Right lobe of liver (tissue), 6 donors: ENCODE measurements around the gene CRYBA4. TPM values are rescaled to one million over a fixed set of nuclear protein-coding genes. Genes with fewer than 3 reads are reported as not detected.

Experiments
- ATAC-seq, 4 donors: fragments of 200-7000 bp; cut with Tn5 transposase; one replicate each; pipeline ENCODE4 v1.9.1; 2020; ENCODE audit warnings: mild to moderate bottlenecking in 4 of 4, moderate library complexity in 4 of 4
- DNase-seq, 3 donors: peaks; one replicate each; pipeline ENCODE4 v3.0.0-alpha.2; 2020
- H3K27ac ChIP-seq, 3 donors: fragments of 200-600 bp; one replicate each; pipeline ENCODE4 v1.8.0; 2022
- H3K27me3 ChIP-seq, 2 donors: fragments of 200-600 bp; one replicate each; pipeline ENCODE4 v1.8.0; 2022
- H3K36me3 ChIP-seq, 4 donors: fragments of 200-600 bp; sonication (generic) in 1 of 4; one replicate each; pipeline versions ENCODE4 v1.5.1 to v1.8.0; 2017 to 2022; ENCODE audit warnings: control low read depth in 1 of 4
- H3K4me1 ChIP-seq, 4 donors: fragments of 200-600 bp; sonication (generic) in 1 of 4; one replicate each; pipeline versions ENCODE4 v1.5.1 to v1.8.0; 2017 to 2022; ENCODE audit warnings: control low read depth in 1 of 4
- H3K4me3 ChIP-seq, 3 donors: fragments of 200-600 bp; one replicate each; pipeline ENCODE4 v1.8.0; 2022
- H3K9me3 ChIP-seq, 4 donors: fragments of 200-600 bp; sonication (generic) in 1 of 4; one replicate each; pipeline versions ENCODE4 v1.5.1 to v1.8.0; 2017 to 2022; ENCODE audit warnings: control low read depth in 1 of 4
- CTCF ChIP-seq, 4 donors: fragments of 200-600 bp in 3 of 4; fragments of 450-650 bp in 1 of 4; IDR thresholded peaks; one replicate each; pipeline versions ENCODE4 v1.5.1 to v1.8.0; 2016 to 2022; ENCODE audit warnings: antibody characterized with exemption in 4 of 4, mild to moderate bottlenecking in 2 of 4
- POLR2A ChIP-seq: fragments of 450-650 bp; IDR thresholded peaks from one replicate; pipeline ENCODE4 v1.6.1; 2017; ENCODE audit warnings: antibody characterized with exemption, mild to moderate bottlenecking
- WGBS: methylation state at CpG from one replicate; pipeline ENCODE4 v1.1.6; 2018; ENCODE audit warnings: low coverage, low lambda C conversion rate; ENCODE audit not compliant: insufficient coverage; ENCODE audit errors: missing lambda C conversion rate; 5-methylcytosine and 5-hydroxymethylcytosine counted together
- intact Hi-C, 2 donors: fragments of 100-400 bp; cut with DNase I; formaldehyde crosslinking; loops; one replicate each; pipeline versions ENCODE4 v1.11.2 to v1.14.1; 2022
- total RNA-seq, 6 experiments: library from RNA; depleted of rRNA in 2 of 6; stranded (reverse); fragments of >200 nt in 2 of 6; fragmentation: NEBNext Ultra II Directional in 3 of 6; extraction: Animal tissue kit (Norgen Biotek cat#: 25700) in 3 of 6; gene quantifications; one replicate each; pipeline versions ENCODE4 v1.1.0 to v1.2.4, GENCODE V29; 2016 to 2023
- donor health status: DM: no; HTN: yes; CAD: no.
- donor health status: DM: no; HTN: no; CAD: no.
- donor health status: DM: no; HTN: no; CAD: no.
- donor health status: DM: no; HTN: yes; CAD: no.
- donor health status: DM: no; HTN: yes; CAD: no.

The CRYBA4 gene
- total RNA-seq, 6 experiments from 2014 or later = not detected

GRCh38 chr22:26618455-26618854, 3.3 kb upstream of the CRYBA4 start:
- Histone ChIP-seq H3K27ac (no peak overlapping the region), H3K36me3 (no peaks in the 10 kb centered on the region), H3K27me3 (no peaks in the 10 kb centered on the region), H3K4me1 (no peaks in the 10 kb centered on the region), H3K4me3 (no peak overlapping the region), H3K9me3 (no peaks in the 10 kb centered on the region)
- TF ChIP-seq POLR2A (no peak), CTCF (IDR thresholded peaks at IDR 0.05) (no peak)
- ATAC-seq = no peak
- intact Hi-C loops = no loop called here
- 40% methylated on average over 2 of the region's 8 CpGs for WGBS
- DNase-seq = no peak

- no peaks in the 10 kb centered on the region for H3K4me1 ChIP-seq
- no peak overlapping the region for H3K4me3 ChIP-seq
- no peaks in the 10 kb centered on the region for H3K36me3 ChIP-seq
- intact Hi-C loops = no loop called here
- TF ChIP-seq CTCF (IDR thresholded peaks at IDR 0.05) = no peak
- no peak for TF ChIP-seq POLR2A
- H3K27me3 ChIP-seq = no peaks in the 10 kb centered on the region
- no peaks in the 10 kb centered on the region for H3K9me3 ChIP-seq
- no peak overlapping the region for H3K27ac ChIP-seq
- DNase-seq = no peak
- ATAC-seq = no peak
- 57% methylated on average over 2 of the region's 6 CpGs for whole genome bisulfite sequencing
Observed at GRCh38 chr22:26619510-26619909, 2.3 kb upstream of the CRYBA4 start.

- Histone ChIP-seq H3K36me3 (no peaks in the 10 kb centered on the region), H3K9me3 (no peaks in the 10 kb centered on the region), H3K4me1 (no peaks in the 10 kb centered on the region), H3K27ac (no peak overlapping the region), H3K4me3 (no peak overlapping the region), H3K27me3 (no peaks in the 10 kb centered on the region)
- TF ChIP-seq POLR2A (no peak), CTCF (IDR thresholded peaks at IDR 0.05) (no peak)
- no peak for ATAC-seq
- intact Hi-C loops = no loop called here
- no peak for DNase-seq
- 65% methylated on average over 2 of the region's 2 CpGs for WGBS
Observed at GRCh38 chr22:26620197-26620596, 1.6 kb upstream of the CRYBA4 start.

GRCh38 chr22:26623984-26624383, 2.2 kb downstream of the CRYBA4 start:
- Histone ChIP-seq H3K9me3 (no peaks in the 10 kb centered on the region), H3K27me3 (no peaks in the 10 kb centered on the region), H3K36me3 (no peaks in the 10 kb centered on the region), H3K4me3 (no peak overlapping the region), H3K4me1 (no peaks in the 10 kb centered on the region), H3K27ac (no peak overlapping the region)
- intact Hi-C loops = no loop called here
- no peak for TF ChIP-seq POLR2A
- TF ChIP-seq CTCF (IDR thresholded peaks at IDR 0.05) = no peak
- WGBS = 87% methylated on average over 1 of the region's 1 CpG
- ATAC-seq (no peak), DNase-seq (no peak)

- H3K36me3 ChIP-seq = no peaks in the 10 kb centered on the region
- no peaks in the 10 kb centered on the region for H3K9me3 ChIP-seq
- H3K4me3 ChIP-seq = no peak overlapping the region
- H3K27ac ChIP-seq = no peak overlapping the region
- intact Hi-C loops = no loop called here
- no peaks in the 10 kb centered on the region for H3K27me3 ChIP-seq
- no peaks in the 10 kb centered on the region for H3K4me1 ChIP-seq
- ATAC-seq (no peak), DNase-seq (no peak)
- TF ChIP-seq POLR2A (no peak), CTCF (IDR thresholded peaks at IDR 0.05) (no peak)
- 100% methylated on average over 1 of the region's 12 CpGs for WGBS
Observed at GRCh38 chr22:26624803-26625202, 3.0 kb downstream of the CRYBA4 start.
